ENCODE measurements around the gene LRRC41.
"Not testable (repeated sequence)": the region's sequence is repeated elsewhere in the genome, so short reads cannot be mapped to it uniquely, and the experiment has no call there.

Gene LRRC41

GRCh38 chr1:46303038-46303871 lies at the start of gene LRRC41, which contains the start of gene UQCRH:
TSS of gene LRRC41 (minus strand) at chr1:46303616. CDS start at chr1:46303322, 294 bp downstream.
TSS of gene UQCRH (plus strand) at chr1:46303698. CDS start at chr1:46303767, 69 bp downstream.
- H3K4me3 ChIP-seq (ENCODE audit: low read length): peak within 1 kb of the TSS; percentile 100
- TF ChIP-seq ZNF274 (IDR thresholded peaks at IDR 0.05; ENCODE audit: low read depth, low read length): no peak

- H3K4me3 ChIP-seq (ENCODE audit: low read length): no peak overlapping the region
- TF ChIP-seq ZNF274 (IDR thresholded peaks at IDR 0.05; ENCODE audit: low read depth, low read length): no peak
These were observed 48.9 kb upstream of the LRRC41 start for GRCh38 chr1:46352363-46352762.

- TF ChIP-seq ZNF274 (IDR thresholded peaks at IDR 0.05; ENCODE audit: low read depth, low read length): no peak
- no peak overlapping the region for H3K4me3 ChIP-seq (ENCODE audit: low read length)
These were observed 41.9 kb upstream of the LRRC41 start for GRCh38 chr1:46345281-46345680.

GRCh38 chr1:46344481-46344880 lies 41.1 kb upstream of the LRRC41 start:
- no peak for TF ChIP-seq ZNF274 (IDR thresholded peaks at IDR 0.05; ENCODE audit: low read depth, low read length)

GRCh38 chr1:46343705-46344104 lies 40.3 kb upstream of the LRRC41 start:
- no peak for TF ChIP-seq ZNF274 (IDR thresholded peaks at IDR 0.05; ENCODE audit: low read depth, low read length)
- no peak overlapping the region for H3K4me3 ChIP-seq (ENCODE audit: low read length)

More at GRCh38 chr1:46344481-46344880, 41.1 kb upstream of the LRRC41 start:
- H3K4me3 ChIP-seq (ENCODE audit: low read length): no peak overlapping the region

GRCh38 chr1:46343351-46343695 lies 39.9 kb upstream of the LRRC41 start:
- H3K4me3 ChIP-seq (ENCODE audit: low read length): no peak overlapping the region
- TF ChIP-seq ZNF274 (IDR thresholded peaks at IDR 0.05; ENCODE audit: low read depth, low read length): no peak

GRCh38 chr1:46342677-46343350 lies 39.4 kb upstream of the LRRC41 start:
- H3K4me3 ChIP-seq (ENCODE audit: low read length): no peak overlapping the region
- no peak for TF ChIP-seq ZNF274 (IDR thresholded peaks at IDR 0.05; ENCODE audit: low read depth, low read length)

GRCh38 chr1:46342084-46342656 lies 38.8 kb upstream of the LRRC41 start:
- no peak for TF ChIP-seq ZNF274 (IDR thresholded peaks at IDR 0.05; ENCODE audit: low read depth, low read length)
- no peak overlapping the region; the same call in 1 of the 2 replicates for H3K4me3 ChIP-seq (ENCODE audit: low read length)

- H3K4me3 ChIP-seq (ENCODE audit: low read length): peak overlapping the region; percentile 69
- TF ChIP-seq ZNF274 (IDR thresholded peaks at IDR 0.05; ENCODE audit: low read depth, low read length): no peak
These were observed 38.0 kb upstream of the LRRC41 start for GRCh38 chr1:46341222-46342083.

- no peak for TF ChIP-seq ZNF274 (IDR thresholded peaks at IDR 0.05; ENCODE audit: low read depth, low read length)
- H3K4me3 ChIP-seq (ENCODE audit: low read length): peak within 1 kb of the TSS; percentile 69
These were observed 37.2 kb upstream of the LRRC41 start, which contains the start of gene NSUN4 for GRCh38 chr1:46340404-46341221. TSS of gene NSUN4 (plus strand) at chr1:46340807. CDS start at chr1:46340827, 20 bp downstream.

- not testable (repeated sequence) for H3K4me3 ChIP-seq (ENCODE audit: low read length)
These were observed 34.0 kb upstream of the LRRC41 start for GRCh38 chr1:46337409-46337808.

GRCh38 chr1:46335081-46335480 lies 31.7 kb upstream of the LRRC41 start:
- H3K4me3 ChIP-seq (ENCODE audit: low read length): no peak overlapping the region
- TF ChIP-seq ZNF274 (IDR thresholded peaks at IDR 0.05; ENCODE audit: low read depth, low read length): no peak

GRCh38 chr1:46334030-46334384 lies 30.6 kb upstream of the LRRC41 start:
- no peak overlapping the region; the same call in 1 of the 2 replicates for H3K4me3 ChIP-seq (ENCODE audit: low read length)
- TF ChIP-seq ZNF274 (IDR thresholded peaks at IDR 0.05; ENCODE audit: low read depth, low read length): no peak

Measured in GM08714 (cell line).